ENCODE data around the gene ZNF223. TPM values are rescaled to one million over a fixed set of nuclear protein-coding genes. Genes with fewer than 3 reads are reported as not detected.
A peak's percentile ranks its signal among the peaks of the same experiment; 100 is the strongest.

The ZNF223 gene
- total and polyA plus RNA-seq, 9 of the 15 experiments (the other 6 are each of a cell fraction or from before 2014, with no cell fraction given): 0.21 to 1.8 (median 0.71) TPM

GRCh38 chr19:44002566-44003460, 49.0 kb upstream of the ZNF223 start, which contains the start of gene ZNF230 (continued):
- TF ChIP-seq PHB (CRISPR knock-in tag; IDR thresholded peaks at IDR 0.05): no peak
- no peak for TF ChIP-seq TCFL5 (CRISPR knock-in tag; conservative IDR thresholded peaks at IDR 0.05)
- no peak for TF ChIP-seq FOXK1 (CRISPR knock-in tag; IDR thresholded peaks at IDR 0.05; ENCODE audit: borderline replicate concordance)
- TF ChIP-seq, protein P1, sequence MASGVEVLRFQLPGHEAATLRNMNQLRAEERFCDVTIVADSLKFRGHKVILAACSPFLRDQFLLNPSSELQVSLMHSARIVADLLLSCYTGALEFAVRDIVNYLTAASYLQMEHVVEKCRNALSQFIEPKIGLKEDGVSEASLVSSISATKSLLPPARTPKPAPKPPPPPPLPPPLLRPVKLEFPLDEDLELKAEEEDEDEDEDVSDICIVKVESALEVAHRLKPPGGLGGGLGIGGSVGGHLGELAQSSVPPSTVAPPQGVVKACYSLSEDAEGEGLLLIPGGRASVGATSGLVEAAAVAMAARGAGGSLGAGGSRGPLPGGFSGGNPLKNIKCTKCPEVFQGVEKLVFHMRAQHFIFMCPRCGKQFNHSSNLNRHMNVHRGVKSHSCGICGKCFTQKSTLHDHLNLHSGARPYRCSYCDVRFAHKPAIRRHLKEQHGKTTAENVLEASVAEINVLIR (CRISPR knock-in tag; IDR thresholded peaks at IDR 0.05): peak; percentile 53; the same call in 1 of the 2 replicates
- TF ChIP-seq RBM25 (IDR thresholded peaks at IDR 0.05; ENCODE audit: low read depth, low read length, severe bottlenecking): no peak
- no peak for TF ChIP-seq ZNF764 (CRISPR knock-in tag; IDR thresholded peaks at IDR 0.05; ENCODE audit: low read depth)
- TF ChIP-seq XRCC3 (IDR thresholded peaks at IDR 0.05): no peak
- TF ChIP-seq, protein P2, sequence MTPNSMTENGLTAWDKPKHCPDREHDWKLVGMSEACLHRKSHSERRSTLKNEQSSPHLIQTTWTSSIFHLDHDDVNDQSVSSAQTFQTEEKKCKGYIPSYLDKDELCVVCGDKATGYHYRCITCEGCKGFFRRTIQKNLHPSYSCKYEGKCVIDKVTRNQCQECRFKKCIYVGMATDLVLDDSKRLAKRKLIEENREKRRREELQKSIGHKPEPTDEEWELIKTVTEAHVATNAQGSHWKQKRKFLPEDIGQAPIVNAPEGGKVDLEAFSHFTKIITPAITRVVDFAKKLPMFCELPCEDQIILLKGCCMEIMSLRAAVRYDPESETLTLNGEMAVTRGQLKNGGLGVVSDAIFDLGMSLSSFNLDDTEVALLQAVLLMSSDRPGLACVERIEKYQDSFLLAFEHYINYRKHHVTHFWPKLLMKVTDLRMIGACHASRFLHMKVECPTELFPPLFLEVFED (CRISPR knock-in tag; conservative IDR thresholded peaks at IDR 0.05): no peak
- TF ChIP-seq ELK1 (CRISPR knock-in tag; IDR thresholded peaks at IDR 0.05): no peak
- no peak for TF ChIP-seq SRSF3 (IDR thresholded peaks at IDR 0.05; ENCODE audit: insufficient read depth, low read length)
- no peak for TF ChIP-seq ATF1 (CRISPR knock-in tag; IDR thresholded peaks at IDR 0.05)
- peak; percentile 87 for TF ChIP-seq ATF1 (tag; IDR thresholded peaks at IDR 0.05)
- 0 out of 2 replicates have a peak, but pooled peaks have one; percentile 30 for TF ChIP-seq SMAD4 (CRISPR knock-in tag; conservative IDR thresholded peaks at IDR 0.05)
- TF ChIP-seq, protein P3, sequence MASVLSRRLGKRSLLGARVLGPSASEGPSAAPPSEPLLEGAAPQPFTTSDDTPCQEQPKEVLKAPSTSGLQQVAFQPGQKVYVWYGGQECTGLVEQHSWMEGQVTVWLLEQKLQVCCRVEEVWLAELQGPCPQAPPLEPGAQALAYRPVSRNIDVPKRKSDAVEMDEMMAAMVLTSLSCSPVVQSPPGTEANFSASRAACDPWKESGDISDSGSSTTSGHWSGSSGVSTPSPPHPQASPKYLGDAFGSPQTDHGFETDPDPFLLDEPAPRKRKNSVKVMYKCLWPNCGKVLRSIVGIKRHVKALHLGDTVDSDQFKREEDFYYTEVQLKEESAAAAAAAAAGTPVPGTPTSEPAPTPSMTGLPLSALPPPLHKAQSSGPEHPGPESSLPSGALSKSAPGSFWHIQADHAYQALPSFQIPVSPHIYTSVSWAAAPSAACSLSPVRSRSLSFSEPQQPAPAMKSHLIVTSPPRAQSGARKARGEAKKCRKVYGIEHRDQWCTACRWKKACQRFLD (CRISPR knock-in tag; IDR thresholded peaks at IDR 0.05): peak; percentile 65; the same call in 1 of the 2 replicates
- peak; percentile 54 for TF ChIP-seq TBP (optimal IDR thresholded peaks at IDR 0.05; ENCODE audit: low read depth, low read length)
- no peak for TF ChIP-seq STAT5A (IDR thresholded peaks at IDR 0.05; ENCODE audit: borderline replicate concordance, low read length)
- peak; percentile 97 for TF ChIP-seq HCFC1 (IDR thresholded peaks at IDR 0.05; ENCODE audit: low read depth, low read length)
- no peak for TF ChIP-seq CCAR2 (IDR thresholded peaks at IDR 0.05; ENCODE audit: low read depth, low read length)
- no peak for TF ChIP-seq RBM22 (IDR thresholded peaks at IDR 0.05; ENCODE audit: low read depth, low read length, poor library complexity, severe bottlenecking)
- TF ChIP-seq LARP7 (IDR thresholded peaks at IDR 0.05): no peak
- TF ChIP-seq PYGO2 (tag; IDR thresholded peaks at IDR 0.05): no peak
- peak; percentile 90 to 93 for TF ChIP-seq SIX5 (IDR thresholded peaks at IDR 0.05; ENCODE audit: borderline replicate concordance in 1 of 2, insufficient read depth in 1 of 2, low read depth in 1 of 2, low read length in 2 of 2)
